ENCODE measurements around the gene GABARAPL2. TPM values are rescaled to one million over a fixed set of nuclear protein-coding genes. Genes with fewer than 3 reads are reported as not detected.
A peak's percentile ranks its signal among the peaks of the same experiment; 100 is the strongest.

The GABARAPL2 gene
- polyA plus RNA-seq, 2 of the 4 experiments (the other 2 are of a cell fraction): 80.6 to 107 TPM

- TF ChIP-seq RAD21 (conservative IDR thresholded peaks at IDR 0.05 in 1 of 2, IDR thresholded peaks at IDR 0.05 in 1 of 2) (no peak), ZSCAN20 (CRISPR knock-in tag; IDR thresholded peaks at IDR 0.05) (no peak), ESRRA (IDR thresholded peaks at IDR 0.05; ENCODE audit: borderline replicate concordance, low read length) (no peak)
Observed at GRCh38 chr16:75616521-75617010, 50.4 kb downstream of the GABARAPL2 start (continued).

DNA sequence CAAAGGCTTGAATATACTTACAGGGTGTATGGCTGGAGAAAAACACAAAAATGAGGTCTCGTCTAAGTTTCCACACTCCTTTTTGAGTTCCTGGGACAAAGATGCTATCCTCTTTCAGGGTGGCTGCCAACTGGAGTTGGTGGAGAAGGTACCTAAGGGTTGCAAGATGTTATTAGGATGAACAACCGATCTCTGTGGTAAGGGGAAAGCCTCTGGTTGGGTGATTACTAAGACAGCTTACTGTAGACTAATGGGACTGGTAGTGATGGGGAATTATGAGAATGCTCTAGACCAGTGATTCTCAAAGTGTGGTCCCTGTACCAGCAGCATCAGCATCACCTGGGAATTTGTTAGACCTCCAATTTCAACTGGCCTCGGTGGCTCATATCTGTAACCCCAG is 50.9 kb downstream of the GABARAPL2 start:
- DNase-seq (ENCODE audit: low read depth in 1 of 2, low spot score in 1 of 2) (no peak), FAIRE-seq (no peak), ATAC-seq (no peak)
- TF ChIP-seq RARB (CRISPR knock-in tag; IDR thresholded peaks at IDR 0.05) (no peak), ZC3H11A (IDR thresholded peaks at IDR 0.05) (no peak), FOSL2 (IDR thresholded peaks at IDR 0.05) (no peak), FOSL2 (CRISPR knock-in tag; IDR thresholded peaks at IDR 0.05) (no peak), SMC3 (IDR thresholded peaks at IDR 0.05) (no peak), MAZ (IDR thresholded peaks at IDR 0.05; ENCODE audit: borderline replicate concordance, low read depth, low read length) (no peak), POLR2A (IDR thresholded peaks at IDR 0.05; ENCODE audit: low read length) (no peak)
- Histone ChIP-seq H3K4me3 (no peak overlapping the region), H3K4me1 (peaks cover 18% of the 10 kb centered on the region), H3K27ac (no peak overlapping the region), H3K9me3 (no peaks in the 10 kb centered on the region), H3K4me2 (no peak overlapping the region)
- ChIA-PET CTCF (interaction anchor here (0.6 to 1.3 kb wide), 2 partner anchors 147 to 822 kb away, joined by 3 to 4 read pairs; no protein-coding TSS in a partner anchor), POLR2A (no interaction called here)
- 93% methylated on average over 3 of the region's 3 CpGs for WGBS (ENCODE audit: missing lambda C conversion rate)

DNA sequence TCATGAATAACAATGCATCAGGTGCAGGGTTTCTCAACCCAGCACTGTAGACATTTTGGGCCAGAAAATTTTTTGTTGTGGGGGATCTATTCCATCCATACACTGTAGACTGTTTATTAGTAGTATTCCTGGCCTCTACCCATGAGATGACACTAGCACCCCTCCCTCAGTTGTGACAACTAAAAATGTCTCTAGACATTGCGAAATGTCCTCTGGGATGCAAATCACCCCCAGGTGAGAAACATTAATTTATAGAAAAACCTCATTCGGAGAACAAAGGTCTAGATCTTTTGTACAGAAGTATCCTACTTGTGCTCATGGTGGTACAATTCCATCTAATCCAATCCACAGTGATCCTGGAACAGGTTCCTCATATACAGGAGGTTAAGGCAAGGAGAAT is 52.6 kb downstream of the GABARAPL2 start:
- Histone ChIP-seq H3K27ac (no peak overlapping the region), H3K4me3 (no peak overlapping the region), H3K9me3 (no peaks in the 10 kb centered on the region), H3K4me1 (peaks cover 21% of the 10 kb centered on the region), H3K4me2 (no peak overlapping the region)
- FAIRE-seq (no peak), ATAC-seq (no peak), DNase-seq (ENCODE audit: low read depth in 1 of 2, low spot score in 1 of 2) (no peak)
- 96% methylated on average over 2 of the region's 2 CpGs for WGBS (ENCODE audit: missing lambda C conversion rate)
- POLR2A ChIA-PET: no interaction called here
- TF ChIP-seq TFCP2L1 (CRISPR knock-in tag; IDR thresholded peaks at IDR 0.05) (no peak), EP300 (IDR thresholded peaks at IDR 0.05) (no peak), MAFK (IDR thresholded peaks at IDR 0.05; ENCODE audit: partially characterized antibody) (no peak), CEBPB (IDR thresholded peaks at IDR 0.05) (0 out of 4 replicates have a peak, but pooled peaks of 1 of the 2 experiments have one; percentile 16)
- CTCF ChIA-PET: interaction anchor here (1.2 to 2.3 kb wide), 6 partner anchors 28 to 154 kb away, joined by 3 to 8 read pairs (median 4); partner anchors contain the start of gene TMEM170A

DNA sequence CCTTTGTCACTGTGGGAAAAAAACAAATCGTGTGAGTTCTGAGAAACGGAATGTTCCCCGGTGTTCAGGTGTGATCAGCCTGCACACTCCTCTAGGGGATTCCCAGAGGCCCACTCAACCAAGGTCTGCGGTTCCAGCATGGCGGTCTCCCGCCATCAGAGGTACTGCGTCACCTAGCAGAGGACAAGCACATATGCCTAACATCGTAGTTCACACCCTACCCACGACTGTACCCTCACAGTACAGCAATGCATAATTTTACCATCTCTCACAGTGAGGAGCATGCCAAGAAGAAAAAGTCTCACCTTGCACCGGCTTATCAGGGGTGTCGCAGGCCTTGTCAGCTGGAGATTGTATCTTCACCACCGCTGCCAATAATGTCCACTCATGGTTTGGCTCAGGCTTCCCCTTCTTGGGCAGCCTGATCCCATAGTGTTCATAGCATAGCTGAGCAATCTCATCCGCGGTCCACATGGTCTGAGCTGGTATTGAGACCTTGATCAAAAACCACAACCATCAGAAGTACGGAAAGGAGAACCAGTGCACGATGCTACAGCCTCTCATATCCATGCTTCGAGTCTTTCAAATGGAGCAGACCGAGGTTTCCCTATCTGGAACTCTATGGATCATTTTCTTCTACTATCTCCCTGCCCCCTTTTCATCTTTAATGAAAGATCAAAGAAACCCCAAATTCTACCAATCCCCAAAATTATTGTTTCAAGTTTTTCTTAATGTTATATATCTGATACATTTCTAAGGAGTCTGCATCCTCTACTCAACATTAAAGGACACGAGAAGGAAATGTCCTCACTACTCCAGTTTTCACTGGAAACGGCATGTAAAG is 54.4 kb downstream of the GABARAPL2 start:
- Histone ChIP-seq H3K4me2 (peak overlapping the region; percentile 98; the same call in 2 of the 3 replicates), H3K4me3 (no peak overlapping the region), H3K9me3 (no peaks in the 10 kb centered on the region), H3K4me1 (peaks cover 19% of the 10 kb centered on the region), H3K27ac (no peak overlapping the region)
- CTCF ChIA-PET: interaction anchor here (0.9 to 1.9 kb wide), 7 partner anchors 8 to 156 kb away, joined by 3 to 9 read pairs (median 5); partner anchors contain the start of gene TMEM170A
- DNase-seq (ENCODE audit: low read depth in 1 of 2, low spot score in 1 of 2): no peak
- WGBS (ENCODE audit: missing lambda C conversion rate): 94% methylated on average over 20 of the region's 20 CpGs
- FAIRE-seq: no peak
- TF ChIP-seq NPAS2 (CRISPR knock-in tag; IDR thresholded peaks at IDR 0.05; ENCODE audit: borderline replicate concordance): no peak
- TF ChIP-seq SMC3 (IDR thresholded peaks at IDR 0.05): no peak
- no peak for TF ChIP-seq KDM5A (IDR thresholded peaks at IDR 0.05)
- TF ChIP-seq, protein P1, sequence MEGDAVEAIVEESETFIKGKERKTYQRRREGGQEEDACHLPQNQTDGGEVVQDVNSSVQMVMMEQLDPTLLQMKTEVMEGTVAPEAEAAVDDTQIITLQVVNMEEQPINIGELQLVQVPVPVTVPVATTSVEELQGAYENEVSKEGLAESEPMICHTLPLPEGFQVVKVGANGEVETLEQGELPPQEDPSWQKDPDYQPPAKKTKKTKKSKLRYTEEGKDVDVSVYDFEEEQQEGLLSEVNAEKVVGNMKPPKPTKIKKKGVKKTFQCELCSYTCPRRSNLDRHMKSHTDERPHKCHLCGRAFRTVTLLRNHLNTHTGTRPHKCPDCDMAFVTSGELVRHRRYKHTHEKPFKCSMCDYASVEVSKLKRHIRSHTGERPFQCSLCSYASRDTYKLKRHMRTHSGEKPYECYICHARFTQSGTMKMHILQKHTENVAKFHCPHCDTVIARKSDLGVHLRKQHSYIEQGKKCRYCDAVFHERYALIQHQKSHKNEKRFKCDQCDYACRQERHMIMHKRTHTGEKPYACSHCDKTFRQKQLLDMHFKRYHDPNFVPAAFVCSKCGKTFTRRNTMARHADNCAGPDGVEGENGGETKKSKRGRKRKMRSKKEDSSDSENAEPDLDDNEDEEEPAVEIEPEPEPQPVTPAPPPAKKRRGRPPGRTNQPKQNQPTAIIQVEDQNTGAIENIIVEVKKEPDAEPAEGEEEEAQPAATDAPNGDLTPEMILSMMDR (IDR thresholded peaks at IDR 0.05): no peak
- no peak for TF ChIP-seq POLR2A (IDR thresholded peaks at IDR 0.05; ENCODE audit: low read length)
- TF ChIP-seq KDM1A (IDR thresholded peaks at IDR 0.05; ENCODE audit: low read depth): no peak
- no peak for TF ChIP-seq MAFK (IDR thresholded peaks at IDR 0.05; ENCODE audit: partially characterized antibody)
- no peak for TF ChIP-seq BHLHE40 (IDR thresholded peaks at IDR 0.05; ENCODE audit: low read depth, low read length)
- TF ChIP-seq HOXB5 (CRISPR knock-in tag; IDR thresholded peaks at IDR 0.05): no peak
- no peak for TF ChIP-seq FOXS1 (CRISPR knock-in tag; IDR thresholded peaks at IDR 0.05)
- no peak for TF ChIP-seq NFE2L2 (conservative IDR thresholded peaks at IDR 0.05; ENCODE audit: low read length)
- no peak for TF ChIP-seq POLR2AphosphoS2 (conservative IDR thresholded peaks at IDR 0.05; ENCODE audit: low read length)
- TF ChIP-seq, protein P2, sequence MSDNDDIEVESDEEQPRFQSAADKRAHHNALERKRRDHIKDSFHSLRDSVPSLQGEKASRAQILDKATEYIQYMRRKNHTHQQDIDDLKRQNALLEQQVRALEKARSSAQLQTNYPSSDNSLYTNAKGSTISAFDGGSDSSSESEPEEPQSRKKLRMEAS (IDR thresholded peaks at IDR 0.05): no peak
- TF ChIP-seq, protein P3, sequence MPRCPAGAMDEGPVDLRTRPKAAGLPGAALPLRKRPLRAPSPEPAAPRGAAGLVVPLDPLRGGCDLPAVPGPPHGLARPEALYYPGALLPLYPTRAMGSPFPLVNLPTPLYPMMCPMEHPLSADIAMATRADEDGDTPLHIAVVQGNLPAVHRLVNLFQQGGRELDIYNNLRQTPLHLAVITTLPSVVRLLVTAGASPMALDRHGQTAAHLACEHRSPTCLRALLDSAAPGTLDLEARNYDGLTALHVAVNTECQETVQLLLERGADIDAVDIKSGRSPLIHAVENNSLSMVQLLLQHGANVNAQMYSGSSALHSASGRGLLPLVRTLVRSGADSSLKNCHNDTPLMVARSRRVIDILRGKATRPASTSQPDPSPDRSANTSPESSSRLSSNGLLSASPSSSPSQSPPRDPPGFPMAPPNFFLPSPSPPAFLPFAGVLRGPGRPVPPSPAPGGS (IDR thresholded peaks at IDR 0.05): no peak
- TF ChIP-seq MAZ (IDR thresholded peaks at IDR 0.05; ENCODE audit: borderline replicate concordance, low read depth, low read length): no peak
- no peak for TF ChIP-seq RFX5 (IDR thresholded peaks at IDR 0.05)
- TF ChIP-seq TFCP2L1 (CRISPR knock-in tag; IDR thresholded peaks at IDR 0.05): no peak
- TF ChIP-seq, protein P4, sequence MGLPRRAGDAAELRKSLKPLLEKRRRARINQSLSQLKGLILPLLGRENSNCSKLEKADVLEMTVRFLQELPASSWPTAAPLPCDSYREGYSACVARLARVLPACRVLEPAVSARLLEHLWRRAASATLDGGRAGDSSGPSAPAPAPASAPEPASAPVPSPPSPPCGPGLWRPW (IDR thresholded peaks at IDR 0.05): no peak
- POLR2A ChIA-PET: interaction anchor here (1.4 kb wide), 1 partner anchor 104 kb away, joined by 4 read pairs; no protein-coding TSS in a partner anchor
- ATAC-seq: no peak
